Kidney (tissue), 14 donors: ENCODE measurements around the gene WDR81. TPM values are rescaled to one million over a fixed set of nuclear protein-coding genes. Genes with fewer than 3 reads are reported as not detected.

Source experiments
- DNase-seq, 5 donors: peaks; one replicate each; pipeline ENCODE4 v3.0.0-alpha.2; 2013 to 2020
- FAIRE-seq: peaks from 2 replicates; lab custom pipeline; 2012; peaks lifted over from hg19 to GRCh38; lab: Jason Lieb, UNC
- H3K27ac ChIP-seq, 2 donors: one replicate each; pipeline ENCODE4 v1.7.0; 2013; ENCODE audit warnings: low read depth in 2 of 2, low read length in 2 of 2, inconsistent platforms in 1 of 2
- H3K27me3 ChIP-seq: one replicate; pipeline ENCODE4 v1.7.1; 2013; ENCODE audit warnings: low read length, inconsistent platforms; ENCODE audit not compliant: control insufficient read depth, insufficient read depth
- H3K36me3 ChIP-seq, 3 donors: one replicate each; pipeline versions ENCODE4 v1.7.0 to v1.7.1; 2013; ENCODE audit warnings: low read length in 3 of 3, control low read depth in 1 of 3, inconsistent platforms in 1 of 3; ENCODE audit not compliant: insufficient read depth in 3 of 3, control insufficient read depth in 2 of 3
- H3K4me1 ChIP-seq, 3 donors: one replicate each; pipeline versions ENCODE4 v1.7.0 to v1.7.1; 2013; ENCODE audit warnings: low read length in 3 of 3, inconsistent platforms in 1 of 3, low read depth in 1 of 3; ENCODE audit not compliant: control insufficient read depth in 2 of 3, insufficient read depth in 2 of 3
- H3K4me3 ChIP-seq, 3 donors: one replicate each; pipeline versions ENCODE4 v1.7.0 to v1.8.1; 2013; ENCODE audit warnings: low read length in 3 of 3, control low read depth in 1 of 3, inconsistent platforms in 1 of 3
- H3K9ac ChIP-seq, 3 donors: one replicate each; pipeline versions ENCODE4 v1.7.0 to v1.7.1; 2013; ENCODE audit warnings: low read length in 3 of 3, control low read depth in 1 of 3, inconsistent platforms in 1 of 3
- H3K9me3 ChIP-seq, 3 donors: one replicate each; pipeline versions ENCODE4 v1.7.0 to v1.7.1; 2013; ENCODE audit warnings: low read length in 3 of 3, control low read depth in 1 of 3, inconsistent platforms in 1 of 3; ENCODE audit not compliant: control insufficient read depth in 2 of 3, insufficient read depth in 1 of 3
- CTCF ChIP-seq: IDR thresholded peaks from 3 replicates; pipeline ENCODE4 v1.5.1; 2012; ENCODE audit warnings: mild to moderate bottlenecking, moderate library complexity, borderline replicate concordance; ENCODE audit not compliant: insufficient read depth; ENCODE audit errors: extremely low read depth
- intact Hi-C: fragments of 100-400 bp; cut with DNase I; formaldehyde crosslinking; loops from one replicate; pipeline ENCODE4 v1.11.1; 2022
- polyA plus RNA-seq: library from polyadenylated mRNA; stranded (reverse); fragments of 350-450 nt; fragmentation: Illumina TruSeq; extraction: RNeasy Lipid Tissue Mini Kit (QIAGEN cat#74804); gene quantifications from one replicate; pipeline ENCODE4 v1.2.3, GENCODE V29; 2014; ENCODE audit warnings: low read depth, low replicate concordance; ENCODE audit not compliant: insufficient read depth
- total RNA-seq: library from RNA; stranded (reverse); fragmentation: NEBNext Ultra II Directional; extraction: Animal tissue kit (Norgen Biotek cat#: 25700); gene quantifications from one replicate; pipeline ENCODE4 v1.2.1, GENCODE V29; 2021
- donor health status: control.
- donor health status: control.
- donor health status: control.
- donor health status: control.
- donor health status: control.
- donor health status: DM: yes; HTN: yes; CAD: no.
- donor health status: Normal renal cell carcinoma (clear cell type).

Gene WDR81
- total and polyA plus RNA-seq, 2 donors from 2014 or later, result 16.1 to 28.5 TPM

- peaks cover 0 to 22% (median 0%) of the 10 kb centered on the region in 3 donors for H3K4me1 ChIP-seq
Observed at GRCh38 chr17:1730326-1731193, 6.1 kb downstream of the WDR81 start.

GRCh38 chr17:1731194-1731506 is 6.6 kb downstream of the WDR81 start:
- H3K4me3 ChIP-seq, result no peak overlapping the region
- H3K27ac ChIP-seq, result peak overlapping the region in 1 of 2 donors; percentile 17
- intact Hi-C loops, result no loop called here
- H3K27me3 ChIP-seq, result no peaks in the 10 kb centered on the region
- H3K36me3 ChIP-seq, result peaks cover 0 to 3% (median 3%) of the 10 kb centered on the region in 3 donors
- H3K9me3 ChIP-seq, result no peaks in the 10 kb centered on the region
- DNase-seq (no peak), FAIRE-seq (no peak)
- no peak for TF ChIP-seq CTCF
- no peak overlapping the region for H3K9ac ChIP-seq
- H3K4me1 ChIP-seq, result peaks cover 0 to 24% (median 0%) of the 10 kb centered on the region in 3 donors

More at GRCh38 chr17:1730326-1731193, 6.1 kb downstream of the WDR81 start:
- Histone ChIP-seq H3K4me3 (no peak overlapping the region), H3K9me3 (no peaks in the 10 kb centered on the region), H3K36me3 (peaks cover 0 to 3% (median 3%) of the 10 kb centered on the region in 3 donors), H3K27ac (peak overlapping the region; percentile 80 to 84), H3K9ac (no peak overlapping the region), H3K27me3 (no peaks in the 10 kb centered on the region)
- FAIRE-seq (no peak), DNase-seq (peak in 4 of 5 donors; percentile 66 to 94 (median 82))
- intact Hi-C loops, result no loop called here
- TF ChIP-seq CTCF, result no peak

GRCh38 chr17:1732241-1732832 is 7.8 kb downstream of the WDR81 start:
- Histone ChIP-seq H3K36me3 (peaks cover 0 to 3% (median 3%) of the 10 kb centered on the region in 3 donors), H3K27ac (no peak overlapping the region)
- TF ChIP-seq CTCF, result no peak

More at GRCh38 chr17:1732241-1732832, 7.8 kb downstream of the WDR81 start:
- H3K4me1 ChIP-seq, result peaks cover 3 to 32% (median 6%) of the 10 kb centered on the region in 3 donors
- intact Hi-C loops, result no loop called here
- FAIRE-seq, result no peak
- H3K9ac ChIP-seq, result no peak overlapping the region
- DNase-seq, result no peak
- no peaks in the 10 kb centered on the region for H3K9me3 ChIP-seq
- no peaks in the 10 kb centered on the region for H3K27me3 ChIP-seq
- no peak overlapping the region for H3K4me3 ChIP-seq
